ENCODE data around the gene PIGO. TPM values are rescaled to one million over a fixed set of nuclear protein-coding genes. Genes with fewer than 3 reads are reported as not detected.

The PIGO gene
- total and polyA plus RNA-seq, 2 of the 8 experiments (the other 6 are each of a cell fraction or from before 2014, with no cell fraction given) = 20.5 to 31.3 TPM

GRCh38 chr9:35042891-35043545 is 53.4 kb downstream of the PIGO start (continued):
- no peak for TF ChIP-seq SIN3A (conservative IDR thresholded peaks at IDR 0.05 in 1 of 2, IDR thresholded peaks at IDR 0.05 in 1 of 2; ENCODE audit: low read depth in 1 of 2, low read length in 2 of 2)
